ENCODE data around the gene CYS1.
"Not testable (repeated sequence)": the region's sequence is repeated elsewhere in the genome, so short reads cannot be mapped to it uniquely, and the experiment has no call there.

CYS1 gene

GRCh38 chr2:10103179-10103578 is 23.0 kb upstream of the CYS1 start:
- no peak for DNase-seq (ENCODE audit: low spot score)
- no peak for TF ChIP-seq CTCF (IDR thresholded peaks at IDR 0.05; ENCODE audit: extremely low read depth, missing control alignments)

DNA sequence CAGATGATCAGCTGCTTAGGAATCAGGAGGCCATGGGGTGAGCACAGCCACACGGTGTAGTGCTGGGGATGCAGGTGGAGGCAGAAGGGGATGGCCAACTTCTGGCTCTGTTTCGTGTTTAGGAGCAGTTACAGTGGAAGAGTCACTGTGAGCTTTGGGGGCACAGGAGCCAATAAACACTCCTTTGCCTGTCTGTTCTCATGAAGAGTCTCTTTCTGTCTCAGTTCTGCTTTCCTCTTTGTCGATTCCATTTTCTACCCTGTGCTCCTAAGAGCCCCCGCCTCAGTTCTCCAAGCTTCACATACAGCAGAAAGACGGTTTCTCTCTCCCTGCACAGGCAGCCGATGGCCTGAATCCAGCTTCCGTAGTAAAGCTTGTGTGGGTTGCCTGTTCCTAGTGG is 21.3 kb upstream of the CYS1 start:
- TF ChIP-seq CTCF (IDR thresholded peaks at IDR 0.05; ENCODE audit: extremely low read depth, missing control alignments), result no peak
- no peak for DNase-seq (ENCODE audit: low spot score)

DNA sequence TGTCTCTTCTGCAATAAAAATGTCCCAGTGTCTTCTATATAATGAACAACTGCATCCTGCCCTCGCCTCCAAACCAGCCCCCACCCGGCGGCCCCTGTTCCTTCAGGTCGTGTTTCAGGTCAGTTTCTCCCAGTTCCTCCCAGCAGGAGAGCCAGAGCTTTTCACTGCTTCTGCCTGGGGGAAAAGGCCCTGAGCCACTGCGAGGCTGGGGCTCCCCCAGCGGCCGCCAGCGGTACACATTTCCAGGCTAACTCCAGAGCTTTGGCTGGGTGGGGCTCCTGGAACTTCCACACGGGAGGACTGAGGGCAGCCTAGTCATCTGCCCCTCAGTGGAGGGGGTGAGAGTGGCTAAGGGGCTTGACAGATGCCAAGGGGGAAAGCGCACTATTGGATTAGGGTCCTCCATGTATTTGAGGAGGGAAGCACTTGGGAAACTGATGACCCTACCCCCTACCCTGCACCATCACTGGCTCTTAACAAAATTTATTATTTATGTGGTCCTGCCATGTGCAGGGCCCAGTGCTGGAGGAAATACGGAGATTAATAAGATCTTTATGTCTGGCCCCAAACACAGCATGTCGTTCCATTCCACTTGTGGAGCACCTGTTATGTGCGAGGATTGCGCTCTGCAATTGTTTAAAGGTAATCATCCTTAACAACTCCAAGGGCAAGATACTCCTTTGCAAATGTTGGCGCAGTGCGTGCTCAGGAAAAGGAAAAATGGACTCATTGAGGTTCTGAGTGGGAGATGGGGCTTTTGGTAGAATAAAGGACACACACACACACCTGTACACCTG is 17.3 kb upstream of the CYS1 start:
- TF ChIP-seq CTCF (IDR thresholded peaks at IDR 0.05; ENCODE audit: extremely low read depth, missing control alignments), result peak; percentile 92
- DNase-seq (ENCODE audit: low spot score), result peak; percentile 71

DNA sequence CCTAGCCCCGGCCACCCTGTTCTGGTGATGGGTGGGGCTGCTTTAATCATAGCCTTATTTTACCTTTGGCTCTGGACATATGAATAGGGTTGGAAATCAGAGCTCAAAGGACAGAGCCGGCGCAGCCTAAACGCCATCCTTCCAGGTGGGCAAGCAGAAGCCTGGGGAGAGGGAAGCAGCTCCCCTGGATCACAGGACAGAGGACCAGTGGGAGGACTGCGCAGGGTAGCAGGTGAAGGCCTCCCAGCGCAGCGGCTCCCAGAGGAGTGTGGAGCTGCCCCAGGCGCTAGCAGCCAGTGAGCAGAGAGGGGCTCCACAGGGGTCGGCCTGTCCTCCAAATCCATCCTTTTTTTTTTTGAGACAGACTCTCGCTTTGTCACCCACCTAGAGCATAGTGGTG is 16.4 kb upstream of the CYS1 start:
- no peak for DNase-seq (ENCODE audit: low spot score)
- TF ChIP-seq CTCF (IDR thresholded peaks at IDR 0.05; ENCODE audit: extremely low read depth, missing control alignments), result no peak

DNA sequence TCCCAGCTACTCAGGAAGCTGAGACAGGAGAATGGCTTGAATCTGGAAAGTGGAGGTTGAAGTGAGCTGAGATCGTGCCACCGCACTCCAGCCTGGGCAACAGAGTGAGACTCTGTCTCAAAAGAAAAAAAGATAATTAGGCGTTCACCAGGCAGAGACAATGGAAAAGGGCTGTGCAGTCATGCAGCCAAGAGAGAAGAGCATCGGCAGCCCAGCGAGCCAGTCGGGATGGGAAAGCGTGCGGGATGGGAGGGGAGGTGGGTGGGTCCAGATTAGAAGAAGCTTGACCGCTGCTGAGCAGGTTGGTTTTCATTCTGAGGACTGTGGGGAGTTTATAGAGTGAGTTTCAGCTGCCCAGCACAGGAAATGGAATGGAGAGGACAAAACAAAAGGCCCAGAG is 15.0 kb upstream of the CYS1 start:
- no peak for TF ChIP-seq CTCF (IDR thresholded peaks at IDR 0.05; ENCODE audit: extremely low read depth, missing control alignments)
- DNase-seq (ENCODE audit: low spot score), result no peak

DNA sequence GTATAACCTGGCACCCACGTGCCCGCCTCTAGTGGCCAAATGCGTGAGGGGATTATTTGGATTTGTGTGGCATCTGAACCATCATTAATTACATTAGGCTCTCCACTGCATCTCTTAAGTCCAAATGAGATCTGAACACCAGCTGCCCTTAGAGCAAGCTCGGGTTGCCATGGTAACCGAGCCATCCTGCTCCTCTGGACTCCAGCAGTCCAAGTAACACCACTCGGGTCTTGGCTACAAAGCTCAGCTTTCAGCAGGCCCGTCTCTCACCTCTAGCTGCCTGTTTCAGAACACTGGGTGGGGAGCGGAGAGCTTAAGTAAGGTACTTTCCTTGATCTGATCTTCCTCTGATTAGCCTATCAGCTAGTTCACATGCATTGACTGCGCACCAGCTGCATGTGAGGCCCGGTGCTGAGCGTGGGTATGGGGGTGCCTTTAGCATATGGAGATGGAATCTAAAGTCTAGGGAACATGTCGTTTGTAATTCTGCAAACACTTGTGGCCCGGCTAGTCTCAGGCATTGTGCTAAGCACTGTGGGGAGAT is 14.1 kb upstream of the CYS1 start:
- no peak for DNase-seq (ENCODE audit: low spot score)

DNA sequence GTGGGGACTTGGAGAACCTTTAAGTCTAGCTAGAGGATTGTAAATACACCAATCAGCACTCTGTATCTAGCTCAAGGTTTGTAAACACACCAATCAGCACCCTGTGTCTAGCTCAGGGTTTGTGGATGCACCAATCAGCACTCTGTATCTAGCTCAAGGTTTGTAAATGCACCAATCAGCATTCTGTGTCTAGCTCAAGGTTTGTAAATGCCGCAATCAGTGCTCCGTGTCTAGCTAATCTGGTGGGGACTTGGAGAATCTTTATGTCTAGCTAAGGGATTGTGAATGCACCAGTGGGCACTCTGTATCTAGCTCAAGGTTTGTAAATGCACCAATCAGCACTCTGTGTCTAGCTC is 11.7 kb upstream of the CYS1 start:
- not testable (repeated sequence) for DNase-seq (ENCODE audit: low spot score)

More for the DNA sequence above, 14.1 kb upstream of the CYS1 start:
- TF ChIP-seq CTCF (IDR thresholded peaks at IDR 0.05; ENCODE audit: extremely low read depth, missing control alignments), result no peak
